HG03575 (cell line): ENCODE measurements around the gene ARHGAP42.
A peak's percentile ranks its signal among the peaks of the same experiment; 100 is the strongest.
"Not testable (repeated sequence)": the region's sequence is repeated elsewhere in the genome, so short reads cannot be mapped to it uniquely, and the experiment has no call there.

Source experiments
- ATAC-seq: cut with Tn5 transposase; IDR thresholded peaks from one replicate; pipeline ENCODE4 v1.9.1; 2021; ENCODE audit not compliant: unreplicated experiment, insufficient number of reproducible peaks, low FRiP score; ENCODE audit errors: extremely low read depth

The ARHGAP42 gene

GRCh38 chr11:100883830-100884229 is 196.7 kb downstream of the ARHGAP42 start:
- no peak for ATAC-seq

- no peak for ATAC-seq
Measured at GRCh38 chr11:100887659-100888058, 200.6 kb downstream of the ARHGAP42 start.

GRCh38 chr11:100888836-100889235 is 201.7 kb downstream of the ARHGAP42 start:
- no peak for ATAC-seq

GRCh38 chr11:100889758-100890157 is 202.7 kb downstream of the ARHGAP42 start:
- ATAC-seq, result no peak

GRCh38 chr11:100890789-100891188 is 203.7 kb downstream of the ARHGAP42 start:
- ATAC-seq, result no peak

- no peak for ATAC-seq
Measured at GRCh38 chr11:100892886-100893285, 205.8 kb downstream of the ARHGAP42 start.

- ATAC-seq, result no peak
Measured at GRCh38 chr11:100895449-100895848, 208.4 kb downstream of the ARHGAP42 start.

- not testable (repeated sequence) for ATAC-seq
Measured at GRCh38 chr11:100895976-100896375, 208.9 kb downstream of the ARHGAP42 start.

- ATAC-seq, result not testable (repeated sequence)
Measured at GRCh38 chr11:100901471-100901870, 214.4 kb downstream of the ARHGAP42 start.

- no peak for ATAC-seq
Measured at GRCh38 chr11:100902454-100903141, 215.5 kb downstream of the ARHGAP42 start.

- ATAC-seq, result no peak
Measured at GRCh38 chr11:100903284-100903683, 216.2 kb downstream of the ARHGAP42 start.

- ATAC-seq, result no peak
Measured at GRCh38 chr11:100905684-100906083, 218.6 kb downstream of the ARHGAP42 start.

- no peak for ATAC-seq
Measured at GRCh38 chr11:100908746-100909145, 221.7 kb downstream of the ARHGAP42 start.

- peak; percentile 96 for ATAC-seq
Measured at GRCh38 chr11:100910808-100911207, 223.7 kb downstream of the ARHGAP42 start.

GRCh38 chr11:100914415-100915110 is 227.5 kb downstream of the ARHGAP42 start:
- ATAC-seq, result no peak

- no peak for ATAC-seq
Measured at GRCh38 chr11:100918551-100919500, 231.7 kb downstream of the ARHGAP42 start.

GRCh38 chr11:100920593-100920992 is 233.5 kb downstream of the ARHGAP42 start:
- no peak for ATAC-seq

- ATAC-seq, result no peak
Measured at GRCh38 chr11:100922121-100922520, 235.0 kb downstream of the ARHGAP42 start.

GRCh38 chr11:100923555-100923954 is 236.5 kb downstream of the ARHGAP42 start:
- ATAC-seq, result no peak
